PC-3 (cell line): ENCODE measurements around the gene MSI2.

Source experiments
- EZH2 ChIP-seq: fragments of 300-600 bp; sonication (generic); IDR thresholded peaks from one replicate; pipeline ENCODE4 v1.6.1; 2017; ENCODE audit warnings: antibody characterized with exemption, mild to moderate bottlenecking, low read length; ENCODE audit not compliant: unreplicated experiment
- EZH2phosphoT487 ChIP-seq: fragments of 300-600 bp; sonication (generic); IDR thresholded peaks from 2 replicates; pipeline ENCODE4 v1.6.1; 2018; ENCODE audit warnings: mild to moderate bottlenecking, antibody characterized with exemption, low read length, borderline replicate concordance
- TF ChIP-seq, protein P1 (sequence below): fragments of 300-600 bp; sonication (generic); conservative IDR thresholded peaks from 2 replicates; pipeline ENCODE4 v1.5.1; 2017; ENCODE audit warnings: antibody characterized with exemption, low read depth, mild to moderate bottlenecking, low read length

DNA sequence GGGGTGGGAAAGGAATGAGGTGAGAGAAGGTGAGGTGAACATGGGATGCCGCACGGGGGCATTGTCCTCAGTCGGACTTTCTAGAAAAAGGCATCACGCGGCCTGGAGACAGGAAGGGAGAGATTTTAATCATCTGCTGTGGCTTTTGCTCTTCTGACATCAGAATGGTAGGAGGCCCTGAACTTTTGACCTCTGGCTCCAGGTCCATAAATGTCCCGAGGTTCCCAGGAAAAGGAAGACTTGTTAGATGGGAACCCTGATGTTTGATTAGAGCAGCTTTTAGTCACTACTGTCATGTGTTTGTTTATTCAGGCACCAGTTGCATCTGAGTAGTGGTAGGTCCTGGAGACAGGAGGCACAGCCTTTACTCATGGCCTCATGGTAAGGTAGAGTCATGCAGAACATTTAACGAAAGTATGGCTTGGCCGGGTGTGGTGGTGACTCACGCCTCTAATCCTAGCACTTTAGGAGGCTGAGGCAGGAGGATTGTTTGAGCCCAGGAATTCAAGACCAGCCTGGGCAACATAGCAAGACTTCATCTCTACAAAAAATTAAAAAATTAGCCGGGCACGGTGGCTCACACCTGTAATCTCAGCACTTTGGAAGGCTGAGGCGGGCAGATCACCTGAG lies 203.1 kb downstream of the MSI2 start:
- TF ChIP-seq, protein P1, sequence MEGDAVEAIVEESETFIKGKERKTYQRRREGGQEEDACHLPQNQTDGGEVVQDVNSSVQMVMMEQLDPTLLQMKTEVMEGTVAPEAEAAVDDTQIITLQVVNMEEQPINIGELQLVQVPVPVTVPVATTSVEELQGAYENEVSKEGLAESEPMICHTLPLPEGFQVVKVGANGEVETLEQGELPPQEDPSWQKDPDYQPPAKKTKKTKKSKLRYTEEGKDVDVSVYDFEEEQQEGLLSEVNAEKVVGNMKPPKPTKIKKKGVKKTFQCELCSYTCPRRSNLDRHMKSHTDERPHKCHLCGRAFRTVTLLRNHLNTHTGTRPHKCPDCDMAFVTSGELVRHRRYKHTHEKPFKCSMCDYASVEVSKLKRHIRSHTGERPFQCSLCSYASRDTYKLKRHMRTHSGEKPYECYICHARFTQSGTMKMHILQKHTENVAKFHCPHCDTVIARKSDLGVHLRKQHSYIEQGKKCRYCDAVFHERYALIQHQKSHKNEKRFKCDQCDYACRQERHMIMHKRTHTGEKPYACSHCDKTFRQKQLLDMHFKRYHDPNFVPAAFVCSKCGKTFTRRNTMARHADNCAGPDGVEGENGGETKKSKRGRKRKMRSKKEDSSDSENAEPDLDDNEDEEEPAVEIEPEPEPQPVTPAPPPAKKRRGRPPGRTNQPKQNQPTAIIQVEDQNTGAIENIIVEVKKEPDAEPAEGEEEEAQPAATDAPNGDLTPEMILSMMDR = no peak
- TF ChIP-seq EZH2phosphoT487 (no peak), EZH2 (no peak)
